Middle frontal gyrus (tissue), 1 donor: ENCODE measurements around the gene OR10A3.
"Not testable (repeated sequence)": the region's sequence is repeated elsewhere in the genome, so short reads cannot be mapped to it uniquely, and the experiment has no call there.

Experiments
- DNase-seq: peaks from one replicate; pipeline ENCODE4 v3.0.0-alpha.2; 2015; ENCODE audit warnings: low spot score; ENCODE audit errors: extremely low spot score

Gene OR10A3, protein sequence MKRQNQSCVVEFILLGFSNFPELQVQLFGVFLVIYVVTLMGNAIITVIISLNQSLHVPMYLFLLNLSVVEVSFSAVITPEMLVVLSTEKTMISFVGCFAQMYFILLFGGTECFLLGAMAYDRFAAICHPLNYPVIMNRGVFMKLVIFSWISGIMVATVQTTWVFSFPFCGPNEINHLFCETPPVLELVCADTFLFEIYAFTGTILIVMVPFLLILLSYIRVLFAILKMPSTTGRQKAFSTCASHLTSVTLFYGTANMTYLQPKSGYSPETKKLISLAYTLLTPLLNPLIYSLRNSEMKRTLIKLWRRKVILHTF

GRCh38 chr11:7941608-7942007 lies at the start of gene OR10A3:
Gene OR10A3, minus strand, starts transcription at chr11:7941708. Its CDS starts 2,188 bp downstream, at chr11:7939520.
- DNase-seq: no peak

- DNase-seq: not testable (repeated sequence)
Measured at GRCh38 chr11:7987560-7987883, 46.0 kb upstream of the OR10A3 start.

- DNase-seq: peak; percentile 98
Measured at GRCh38 chr11:7986768-7987559, 45.5 kb upstream of the OR10A3 start, which contains the start of gene EIF3F. Gene EIF3F, plus strand, starts transcription at chr11:7987337. Its CDS starts 16 bp downstream, at chr11:7987353.

DNA sequence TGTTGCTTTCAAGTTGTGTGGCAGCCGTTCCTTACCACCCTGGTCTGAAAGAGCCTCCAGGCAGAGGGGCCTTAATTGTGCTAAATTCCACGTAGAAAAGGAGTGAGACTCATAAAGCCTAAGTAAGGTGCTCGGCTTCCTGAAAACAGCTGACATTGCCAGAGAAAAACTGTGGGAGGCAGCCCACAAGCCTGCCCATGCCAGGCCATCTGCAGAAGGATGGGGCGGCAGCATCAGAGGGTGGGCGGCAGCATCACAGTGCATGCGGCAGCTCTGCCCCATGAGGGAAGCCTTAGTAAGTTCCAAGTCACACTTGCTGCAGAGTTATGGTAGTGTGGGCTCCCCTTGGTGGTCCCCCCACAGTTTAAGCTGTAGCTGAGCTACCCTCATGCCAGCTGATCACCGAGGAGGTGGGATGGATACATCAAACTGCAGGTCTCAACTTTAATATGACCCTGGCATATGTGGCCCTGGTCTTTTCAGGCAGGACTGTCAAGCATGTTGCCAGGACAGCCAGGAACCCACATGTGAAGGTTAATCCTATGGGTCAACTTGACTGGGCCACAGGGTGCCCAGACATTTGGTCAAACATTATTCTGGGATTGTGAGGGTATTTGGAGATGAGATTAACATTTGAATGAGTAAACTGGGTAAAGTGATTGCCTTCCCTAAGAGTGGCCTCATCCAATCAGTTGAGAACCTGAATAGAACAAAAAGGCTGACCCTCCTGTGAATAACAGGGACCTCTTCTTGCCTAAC lies 42.5 kb upstream of the OR10A3 start:
- no peak for DNase-seq

DNA sequence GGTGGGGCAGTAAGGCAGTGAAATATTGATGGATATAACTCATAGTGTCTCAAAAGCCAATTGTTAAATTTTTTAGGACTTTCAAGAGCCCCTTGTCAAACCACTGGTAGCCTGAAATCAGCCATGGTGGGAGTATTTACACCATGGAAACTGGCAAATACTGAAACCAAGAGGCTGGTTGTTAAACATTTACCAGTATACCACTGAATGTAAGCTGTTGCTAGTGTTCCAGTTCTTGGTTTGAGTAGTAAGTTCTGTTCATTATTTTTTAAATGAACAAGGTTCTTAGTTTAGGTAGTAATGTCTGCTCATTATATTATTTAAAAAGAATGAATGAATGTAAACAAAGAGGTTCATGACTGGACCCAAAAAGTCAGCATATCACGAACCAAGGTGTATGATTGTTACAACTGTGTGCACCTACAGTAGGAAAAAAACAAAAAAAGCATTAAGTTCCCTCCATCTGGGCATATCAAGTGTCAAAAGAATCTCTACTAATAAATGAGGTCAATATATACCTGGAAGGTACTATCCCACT lies 41.1 kb upstream of the OR10A3 start:
- no peak for DNase-seq

DNA sequence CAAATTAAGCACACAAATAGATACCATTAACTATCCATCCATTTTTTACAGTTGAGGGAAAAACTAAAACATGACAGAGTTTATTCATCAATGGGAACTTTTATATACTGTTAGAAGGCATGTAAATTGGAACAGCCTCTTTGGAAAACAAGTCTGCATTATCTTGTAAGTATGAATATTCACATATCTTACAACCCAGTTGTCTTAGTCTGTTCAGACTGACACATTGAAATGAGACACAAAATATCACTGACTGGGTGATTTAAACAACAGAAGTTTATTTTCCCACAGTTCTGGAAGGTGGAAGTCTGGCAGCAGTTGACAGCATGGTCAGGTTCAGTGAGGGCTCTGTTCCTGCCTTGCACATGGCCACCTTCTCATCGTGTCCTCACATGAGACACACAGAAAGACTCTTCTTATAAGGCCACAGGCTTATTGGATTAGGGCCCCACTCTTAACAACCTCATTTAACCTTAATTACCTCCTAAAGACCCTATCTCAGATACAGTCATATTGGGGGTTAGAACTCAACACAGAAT lies 40.2 kb upstream of the OR10A3 start:
- no peak for DNase-seq

DNA sequence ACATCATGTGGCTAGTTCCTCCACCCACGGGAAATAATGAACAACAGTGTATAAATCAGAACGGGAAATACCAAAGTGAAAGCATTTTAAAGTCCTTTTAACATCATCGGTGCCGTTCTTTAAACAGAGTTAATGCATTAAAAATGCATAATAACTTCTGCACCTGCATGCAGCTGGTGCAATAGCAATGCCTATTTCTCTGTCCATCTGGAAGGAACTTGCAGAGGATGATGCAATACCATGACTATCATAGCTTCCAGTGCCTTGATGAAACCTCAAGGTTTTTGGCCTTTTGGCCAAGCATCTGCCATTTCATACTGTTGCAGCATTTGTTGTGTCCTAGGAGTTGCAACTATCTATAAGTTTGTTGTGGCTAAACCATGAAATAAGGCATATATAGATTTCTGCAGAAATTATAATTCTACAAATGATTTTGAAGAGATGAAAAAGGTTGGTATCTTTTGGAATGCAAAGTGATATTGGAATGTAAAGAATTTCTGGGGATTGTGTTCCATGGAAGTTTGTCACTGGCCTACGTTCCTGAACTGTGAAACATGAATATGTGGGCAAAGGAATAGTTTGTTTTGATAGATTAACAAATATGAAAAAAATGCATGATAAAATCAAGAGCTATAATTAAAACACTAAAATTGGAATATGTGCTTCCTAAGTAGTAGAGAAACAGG lies 35.9 kb upstream of the OR10A3 start:
- DNase-seq: no peak

DNA sequence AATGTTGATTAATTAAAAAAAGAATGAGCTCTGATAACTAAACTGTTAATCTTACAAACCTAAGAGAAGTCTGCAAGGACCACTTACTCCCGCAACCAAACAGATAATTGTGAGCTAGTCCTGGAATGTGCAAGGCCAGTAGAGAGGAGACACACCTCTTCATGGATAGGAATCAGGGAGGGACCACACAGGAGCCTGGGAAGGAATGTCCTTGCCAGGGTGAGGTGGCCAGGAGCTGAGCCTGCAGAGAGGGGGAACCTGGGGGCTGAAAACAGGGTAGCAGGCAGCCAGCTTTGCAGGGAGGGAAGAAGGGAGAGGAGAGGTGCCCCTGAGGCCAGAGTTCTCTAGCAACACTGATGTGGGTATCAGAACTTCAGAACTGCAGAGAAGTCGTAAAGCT lies 33.2 kb upstream of the OR10A3 start:
- no peak for DNase-seq

DNA sequence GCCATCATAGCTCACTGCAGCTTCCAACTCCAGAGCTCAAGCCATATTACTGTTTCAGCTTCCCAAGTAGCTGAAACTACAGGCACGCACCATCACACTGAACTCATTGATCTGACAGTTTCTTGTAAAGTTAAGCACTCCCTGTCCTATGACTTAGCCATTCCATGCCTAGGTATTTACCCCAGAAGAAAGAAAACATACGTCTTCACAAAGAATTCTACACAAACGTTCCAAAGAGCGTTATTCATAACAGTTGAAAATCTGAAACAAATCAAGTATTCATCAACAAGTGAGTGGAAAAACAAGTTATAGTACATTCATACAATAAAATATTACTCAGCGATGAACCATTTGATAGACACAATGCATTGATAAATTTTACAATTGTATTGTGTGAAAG lies 31.5 kb upstream of the OR10A3 start:
- no peak for DNase-seq

GRCh38 chr11:7971846-7972245 lies 30.3 kb upstream of the OR10A3 start:
- DNase-seq: no peak

DNA sequence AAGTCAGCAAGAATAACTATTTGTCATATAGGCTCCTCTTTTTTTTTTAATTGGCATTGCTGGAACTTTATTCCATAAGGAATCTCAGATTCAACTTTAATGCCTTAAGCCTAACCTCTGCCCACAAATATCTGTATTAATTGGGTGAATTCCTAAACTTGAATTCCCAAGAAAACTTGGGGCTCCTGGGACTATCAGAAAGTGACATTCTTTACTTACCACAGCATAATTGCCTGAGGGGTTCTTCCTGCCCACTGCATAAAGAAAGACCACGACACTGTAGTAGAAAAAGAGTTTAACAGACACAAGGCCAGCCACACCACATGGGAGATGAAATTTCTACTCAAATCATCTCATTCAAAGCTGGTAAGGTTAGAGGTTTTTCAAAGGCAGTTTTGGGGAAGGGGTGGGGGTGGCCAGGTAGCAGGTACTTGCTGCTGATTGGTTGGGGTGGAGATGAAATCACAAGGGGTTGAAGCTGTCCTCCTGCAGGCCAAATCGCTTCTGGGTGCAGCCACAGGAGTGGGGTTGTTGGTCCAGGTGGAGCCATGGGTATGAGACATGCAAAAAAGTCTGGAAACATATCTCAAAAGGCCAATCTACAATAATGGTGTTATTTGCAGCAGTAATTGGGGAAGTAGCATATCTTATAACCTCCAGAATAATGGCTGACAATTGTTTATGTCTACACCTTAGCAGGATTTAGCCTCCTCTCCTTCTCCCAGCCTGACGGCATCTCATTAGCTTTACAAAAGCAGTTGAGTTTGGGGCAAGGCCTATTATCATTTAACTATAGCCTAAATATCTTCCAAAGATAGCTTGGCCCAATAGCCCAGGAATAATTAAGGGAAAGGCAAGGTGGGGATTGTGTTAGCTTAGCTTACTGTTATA lies 28.5 kb upstream of the OR10A3 start:
- no peak for DNase-seq

DNA sequence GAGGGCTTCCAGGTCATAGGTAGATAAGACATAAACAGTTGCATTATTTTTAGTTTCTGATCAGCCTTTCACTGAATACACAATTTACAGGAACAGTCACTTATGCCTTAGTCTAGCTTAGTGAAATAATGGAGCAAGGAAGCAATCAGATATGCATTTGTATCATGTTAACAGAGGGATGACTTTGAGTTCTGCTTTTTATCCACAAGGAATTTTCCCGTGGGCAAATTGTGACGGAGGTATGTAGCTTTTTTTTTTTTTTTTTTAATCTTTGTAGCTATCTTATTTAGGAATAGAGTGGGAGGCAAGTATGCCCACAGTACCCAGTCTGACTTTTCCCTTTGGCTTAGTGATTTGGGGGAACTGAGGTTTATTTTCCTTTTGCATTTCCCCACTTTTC lies 27.2 kb upstream of the OR10A3 start:
- DNase-seq: no peak

DNA sequence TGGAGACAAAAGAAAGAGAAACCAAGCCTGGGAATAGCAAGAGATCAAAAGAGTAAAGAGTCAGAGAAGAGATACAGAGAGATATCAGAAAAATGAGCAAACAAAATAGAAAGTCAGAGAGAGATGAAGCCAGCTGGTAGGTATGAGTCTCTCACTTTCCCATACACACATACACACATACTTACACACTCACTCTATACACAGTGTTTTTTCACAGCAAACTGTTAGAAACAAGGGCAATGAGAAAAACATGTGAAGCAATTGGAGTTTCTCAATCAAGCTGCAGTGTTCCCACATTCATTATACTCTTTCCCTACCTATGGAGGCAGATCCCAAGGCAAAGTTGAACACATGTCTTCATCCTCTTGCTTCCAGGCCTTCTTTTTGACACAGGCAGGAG lies 26.3 kb upstream of the OR10A3 start:
- no peak for DNase-seq

DNA sequence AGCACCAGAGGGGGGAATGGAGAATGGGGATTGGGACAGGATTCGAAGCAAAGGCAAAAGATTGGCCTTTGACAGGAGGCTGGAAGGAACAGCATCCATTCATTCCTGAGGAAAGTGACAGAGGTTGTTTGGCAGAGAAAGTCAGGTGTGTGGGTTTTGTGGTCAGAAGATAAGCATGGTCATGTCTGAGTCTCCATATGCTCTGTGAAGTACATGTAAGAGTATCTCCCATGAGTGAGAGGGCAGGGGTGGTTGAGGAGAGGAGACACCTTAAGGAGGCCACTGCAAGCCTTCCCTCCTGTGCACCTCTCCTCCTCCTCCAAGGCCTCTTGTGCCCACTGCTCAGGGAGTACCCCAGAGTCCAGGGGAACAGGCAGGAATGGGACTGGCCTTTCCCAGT lies 25.6 kb upstream of the OR10A3 start:
- DNase-seq: no peak

DNA sequence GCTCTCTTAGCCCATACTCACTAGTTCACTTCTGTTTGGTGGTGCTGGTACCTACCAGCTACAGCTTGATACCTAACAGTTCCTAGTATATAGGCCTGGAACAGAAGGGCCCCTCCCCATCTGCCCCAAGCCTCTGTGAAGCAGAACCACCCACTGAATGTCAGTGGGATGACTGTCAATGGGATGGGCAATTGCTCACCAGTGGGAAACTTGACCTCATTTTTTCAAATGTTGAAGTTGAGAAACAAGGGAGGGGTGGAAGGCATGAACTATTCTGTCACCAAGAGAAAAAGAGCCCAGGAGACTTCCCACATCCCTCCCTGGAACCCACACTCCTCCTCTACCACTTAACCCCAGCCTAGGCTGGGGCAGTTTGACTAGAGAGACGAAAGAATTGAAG lies 23.9 kb upstream of the OR10A3 start, which contains the start of gene NLRP10:
Gene NLRP10 (minus strand): TSS at position 62 of the 400 bp plus-strand sequence. CDS start 1,952 bp downstream, outside the sequence.
- DNase-seq: no peak

DNA sequence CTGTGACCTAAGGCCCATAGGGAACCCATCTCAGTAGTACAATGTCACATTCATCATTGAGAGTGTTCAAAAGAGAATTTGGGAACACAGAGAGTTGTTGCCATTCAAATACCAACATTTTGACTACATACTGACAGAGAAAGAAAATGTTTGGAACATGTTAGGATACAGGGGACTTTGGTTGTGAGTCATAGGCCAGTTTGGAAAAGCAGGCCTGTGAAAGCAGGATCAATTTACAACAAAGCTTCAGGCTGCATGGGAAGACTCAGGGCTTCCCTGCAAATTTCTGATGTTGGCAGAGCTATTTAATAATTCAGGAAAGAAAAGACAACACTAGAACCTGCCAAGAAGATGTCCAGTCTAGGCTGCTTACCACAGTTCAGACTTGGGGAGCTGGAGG lies 23.4 kb upstream of the OR10A3 start:
- DNase-seq: no peak

- DNase-seq: no peak
Measured at GRCh38 chr11:7964261-7964660, 22.8 kb upstream of the OR10A3 start.

DNA sequence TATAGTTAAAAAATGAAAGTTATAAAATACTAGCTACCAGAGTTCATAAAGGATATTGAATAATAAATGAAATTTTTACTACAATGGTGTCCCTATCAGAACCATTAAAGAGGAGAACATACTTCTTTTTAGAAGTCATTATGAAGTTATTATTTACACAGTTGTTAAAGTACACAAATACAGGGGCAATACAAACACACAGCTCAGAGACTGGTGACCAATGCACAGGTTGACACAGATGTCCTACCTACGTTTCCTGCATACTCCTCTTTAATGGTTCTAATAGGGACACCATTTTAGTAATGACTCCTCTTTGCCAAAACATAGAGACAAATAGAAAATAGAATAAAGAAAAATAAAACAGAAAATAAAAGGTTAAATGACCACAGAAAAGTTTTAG lies 13.7 kb upstream of the OR10A3 start:
- DNase-seq: no peak

GRCh38 chr11:7949934-7950333 lies 8.4 kb upstream of the OR10A3 start:
- DNase-seq: no peak

DNA sequence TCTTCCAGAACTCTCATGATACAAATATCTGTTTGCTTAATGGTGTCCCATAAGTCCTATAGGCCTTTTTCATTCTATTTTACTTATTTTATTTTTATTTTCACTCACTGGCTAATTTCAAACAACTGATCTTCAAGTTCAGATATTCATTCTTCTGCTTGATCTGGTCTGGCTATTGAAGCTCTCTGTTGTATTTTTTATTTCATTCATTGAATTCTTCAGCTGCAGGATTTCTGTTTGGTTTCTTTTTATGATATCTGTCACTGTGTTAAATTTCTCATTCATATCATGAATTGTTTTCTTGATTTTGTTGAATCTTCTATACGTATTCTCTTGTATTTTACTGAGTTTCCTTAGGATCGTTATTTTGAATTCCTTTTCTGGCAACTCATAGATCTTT lies 2.6 kb upstream of the OR10A3 start:
- DNase-seq: no peak
